Measurements from ENCODE around the gene TTYH3.

GRCh38 chr7:2628891-2629290, 2.9 kb upstream of the TTYH3 start:
- TF ChIP-seq GATA2 (IDR thresholded peaks at IDR 0.05; ENCODE audit: low read depth, low read length) = no peak
- no peak for TF ChIP-seq GATA3 (IDR thresholded peaks at IDR 0.05; ENCODE audit: low read depth, low read length)
